COR-L47 (cell line): Measurements from ENCODE around the gene OR6X1.

Experiments
- DNase-seq: peaks from one replicate; lab custom pipeline; 2025; lab: John Stamatoyannopoulos, UW

OR6X1 gene

GRCh38 chr11:123754101-123754568 is at the start of gene OR6X1:
Gene OR6X1, minus strand, starts transcription at chr11:123754518. Its CDS starts 0 bp downstream, at chr11:123754518.
- no peak for DNase-seq

GRCh38 chr11:123801765-123802164 is 47.4 kb upstream of the OR6X1 start:
- DNase-seq, result no peak

GRCh38 chr11:123800036-123800435 is 45.7 kb upstream of the OR6X1 start:
- DNase-seq, result no peak

GRCh38 chr11:123799438-123799837 is 45.1 kb upstream of the OR6X1 start:
- no peak for DNase-seq

- no peak for DNase-seq
Measured at GRCh38 chr11:123798513-123799252, 44.4 kb upstream of the OR6X1 start.

GRCh38 chr11:123798079-123798478 is 43.8 kb upstream of the OR6X1 start:
- DNase-seq, result no peak

GRCh38 chr11:123797541-123797940 is 43.2 kb upstream of the OR6X1 start:
- DNase-seq, result no peak

GRCh38 chr11:123797114-123797513 is 42.8 kb upstream of the OR6X1 start:
- no peak for DNase-seq

- DNase-seq, result no peak
Measured at GRCh38 chr11:123796226-123796625, 41.9 kb upstream of the OR6X1 start.

GRCh38 chr11:123783536-123783935 is 29.2 kb upstream of the OR6X1 start:
- DNase-seq, result no peak

GRCh38 chr11:123778511-123778910 is 24.2 kb upstream of the OR6X1 start:
- no peak for DNase-seq

- DNase-seq, result no peak
Measured at GRCh38 chr11:123775715-123776549, 21.6 kb upstream of the OR6X1 start.

GRCh38 chr11:123775289-123775688 is 21.0 kb upstream of the OR6X1 start:
- no peak for DNase-seq

GRCh38 chr11:123773959-123774358 is 19.6 kb upstream of the OR6X1 start:
- no peak for DNase-seq

GRCh38 chr11:123773026-123773425 is 18.7 kb upstream of the OR6X1 start:
- no peak for DNase-seq

- DNase-seq, result no peak
Measured at GRCh38 chr11:123771664-123772063, 17.3 kb upstream of the OR6X1 start.

GRCh38 chr11:123770712-123771111 is 16.4 kb upstream of the OR6X1 start:
- DNase-seq, result no peak

- no peak for DNase-seq
Measured at GRCh38 chr11:123765601-123766000, 11.3 kb upstream of the OR6X1 start.

- no peak for DNase-seq
Measured at GRCh38 chr11:123762422-123762821, 8.1 kb upstream of the OR6X1 start.

- DNase-seq, result no peak
Measured at GRCh38 chr11:123760894-123761293, 6.6 kb upstream of the OR6X1 start.

GRCh38 chr11:123757976-123758375 is 3.7 kb upstream of the OR6X1 start:
- DNase-seq, result no peak

GRCh38 chr11:123755813-123756212 is 1.5 kb upstream of the OR6X1 start:
- DNase-seq, result no peak

- no peak for DNase-seq
Measured at GRCh38 chr11:123755344-123755743, 1.0 kb upstream of the OR6X1 start.
